NOMO-1 (cell line): Measurements from ENCODE around the gene SFSWAP.
"Not testable (repeated sequence)": the region's sequence is repeated elsewhere in the genome, so short reads cannot be mapped to it uniquely, and the experiment has no call there.

Experiments
- DNase-seq, 2 experiments: peaks; one replicate each; lab custom pipeline; 2025; ENCODE audit not compliant: unreplicated experiment in 2 of 2; lab: John Stamatoyannopoulos, UW

Gene SFSWAP

DNA sequence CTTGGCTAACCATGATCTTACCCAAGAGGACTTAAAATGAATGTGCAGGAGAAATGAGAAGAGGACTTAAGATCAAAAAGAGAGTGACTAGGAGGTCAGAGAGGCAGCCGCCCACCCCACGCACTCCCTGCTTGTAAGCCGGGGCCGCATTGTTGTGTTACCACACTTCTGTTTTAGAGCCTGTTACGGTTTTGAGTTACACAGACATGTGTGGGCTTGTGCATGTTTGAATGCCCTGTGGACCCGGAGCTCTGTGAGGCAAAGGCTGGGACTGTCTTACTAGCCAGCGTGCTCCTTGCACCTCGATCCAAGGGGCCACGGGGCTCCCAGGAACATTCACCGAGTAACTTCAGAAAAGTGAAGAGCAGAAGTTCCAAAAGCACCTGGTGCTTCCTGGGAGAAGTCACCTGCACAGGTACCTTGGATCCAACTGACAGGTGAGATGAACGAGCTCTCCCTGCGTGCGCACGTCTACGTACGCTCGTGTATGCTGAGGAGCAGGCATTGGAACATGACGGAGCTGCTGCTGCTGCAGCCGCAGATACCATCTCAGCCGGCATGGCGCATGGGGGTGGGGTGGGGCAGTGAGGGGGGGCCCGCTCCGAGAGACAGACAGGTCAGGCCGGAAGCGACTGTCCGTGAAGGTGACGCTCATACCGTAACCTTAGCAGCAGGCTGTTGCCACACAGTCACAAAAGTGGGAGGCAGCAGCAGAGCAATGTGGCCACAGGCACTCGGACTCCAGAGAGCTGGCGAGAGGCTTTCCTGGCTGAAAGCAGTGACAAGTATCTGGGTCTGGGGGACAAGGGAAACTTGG, 23.7 kb downstream of the SFSWAP start:
- no peak for DNase-seq

DNA sequence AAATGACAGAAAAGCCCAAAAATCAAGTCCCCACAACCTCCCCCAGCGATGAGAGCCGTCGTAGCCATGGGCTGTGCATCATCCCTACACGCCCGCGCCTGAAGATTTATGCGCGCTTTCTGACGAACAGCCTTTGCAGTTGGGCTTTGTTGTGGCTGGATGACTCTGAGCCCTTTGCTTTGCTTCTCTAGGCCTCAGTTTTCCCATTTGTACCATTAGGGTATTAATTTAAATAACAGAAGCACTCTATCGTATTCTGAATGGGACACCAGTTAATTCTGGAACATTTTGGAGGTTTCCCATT, 24.2 kb downstream of the SFSWAP start:
- no peak for DNase-seq

DNA sequence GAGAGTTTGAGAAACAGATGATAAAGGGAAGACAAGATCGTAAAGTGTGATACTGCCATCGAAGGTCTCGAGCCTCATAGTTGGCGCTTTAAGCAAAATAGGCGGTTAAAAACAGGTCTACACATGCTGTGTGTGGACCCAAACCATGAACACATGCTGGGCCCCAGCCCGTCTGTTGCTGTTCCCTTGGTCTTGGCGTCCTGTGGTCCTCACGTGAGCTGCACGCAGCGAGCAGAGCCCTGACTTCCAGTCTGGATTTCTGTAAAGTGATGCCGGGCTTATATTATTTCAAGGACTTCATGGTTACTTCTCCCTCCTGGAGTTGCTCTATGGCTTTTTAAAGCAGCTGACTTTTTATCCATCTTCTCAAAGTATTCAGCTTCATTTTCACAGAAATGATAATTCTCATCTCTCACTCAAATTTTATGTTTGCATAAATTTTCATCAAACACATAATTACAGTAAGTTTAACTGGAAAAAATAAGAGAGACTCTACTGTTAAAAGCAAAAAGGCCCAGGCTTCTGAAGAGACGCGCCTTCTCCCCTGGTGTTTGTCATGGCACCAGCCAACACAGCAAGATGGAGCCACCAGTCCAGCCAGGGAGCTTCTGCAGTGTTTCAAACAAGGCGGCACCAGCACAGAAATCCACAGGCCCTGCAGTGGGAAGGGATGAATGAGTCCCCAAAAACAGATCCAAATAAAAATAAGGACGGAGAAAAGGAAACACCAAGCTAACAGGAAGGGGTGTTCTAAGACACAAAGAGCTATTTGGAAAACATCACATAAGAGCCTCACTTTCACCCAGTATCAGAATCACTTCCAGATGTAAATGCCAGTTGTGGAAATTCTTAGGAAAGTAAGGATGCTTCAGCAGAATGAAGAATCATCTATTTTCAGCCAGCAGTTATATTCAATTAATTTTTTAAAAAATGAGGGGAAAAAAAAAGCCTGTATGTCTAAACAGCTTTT, 24.9 kb downstream of the SFSWAP start:
- DNase-seq, result no peak

DNA sequence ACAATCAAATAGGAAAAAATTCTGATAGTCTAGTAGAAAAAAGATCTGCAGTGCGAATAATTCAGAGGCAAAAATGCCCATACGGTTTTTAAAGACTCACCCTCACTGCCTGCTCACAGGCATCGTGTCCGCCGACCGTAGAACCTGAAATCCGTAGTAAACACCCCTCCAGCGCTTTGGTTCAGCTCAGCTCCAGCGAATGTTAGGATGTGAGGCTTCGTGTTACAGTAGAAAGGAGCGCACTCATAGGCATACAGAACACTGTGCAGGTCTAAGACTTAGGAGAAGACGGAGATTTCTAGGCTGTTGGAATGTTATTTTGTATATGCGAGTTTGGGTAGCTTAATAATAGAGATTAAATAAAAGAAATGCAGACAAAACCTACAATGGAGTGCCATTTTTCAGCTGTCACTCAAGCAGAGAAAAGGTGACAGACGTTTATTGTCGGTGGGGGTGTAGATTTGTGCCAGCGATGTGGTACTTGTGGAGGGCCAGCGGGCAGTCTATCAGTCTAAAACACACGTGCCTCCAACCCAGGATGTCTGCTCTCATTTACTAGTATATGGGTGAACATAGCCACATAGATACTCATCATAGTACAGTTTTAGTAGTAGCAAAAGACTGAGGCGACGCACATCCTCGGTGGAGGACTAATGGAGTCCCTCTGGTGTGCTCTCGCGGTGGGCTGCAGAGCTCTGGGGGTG, 25.7 kb downstream of the SFSWAP start:
- no peak for DNase-seq

DNA sequence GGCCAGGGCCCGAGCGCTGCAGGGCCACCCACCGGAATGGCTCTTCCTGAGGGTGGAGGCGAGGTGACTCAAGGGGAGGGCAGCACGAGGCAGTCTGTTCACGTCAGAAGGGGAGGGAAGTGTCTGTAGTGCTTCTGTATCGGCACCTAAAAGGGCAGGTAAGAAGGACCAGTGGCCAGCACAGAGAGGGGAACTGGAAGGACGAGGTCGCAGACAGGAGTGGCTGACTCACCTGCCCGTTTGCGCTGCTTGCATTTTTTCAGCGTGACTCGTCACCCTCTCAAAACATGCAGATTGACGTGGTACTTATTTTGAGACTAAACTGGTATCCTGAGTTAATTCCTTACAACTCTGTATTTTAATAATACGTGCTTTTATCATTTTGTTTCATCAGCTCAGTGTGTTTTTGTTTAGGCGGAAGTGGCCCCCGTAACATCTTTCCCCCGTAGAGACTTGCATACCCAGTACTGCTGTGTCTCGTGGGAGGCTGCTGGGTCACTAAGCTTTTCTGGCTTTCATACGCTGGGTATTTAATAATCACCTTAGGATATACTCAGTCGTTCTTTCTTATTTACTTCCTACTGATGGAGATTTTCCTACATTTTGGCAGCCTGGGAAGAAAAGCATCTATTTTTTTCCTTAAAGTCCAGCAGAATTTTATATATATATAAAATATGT, 26.4 kb downstream of the SFSWAP start:
- no peak for DNase-seq

DNA sequence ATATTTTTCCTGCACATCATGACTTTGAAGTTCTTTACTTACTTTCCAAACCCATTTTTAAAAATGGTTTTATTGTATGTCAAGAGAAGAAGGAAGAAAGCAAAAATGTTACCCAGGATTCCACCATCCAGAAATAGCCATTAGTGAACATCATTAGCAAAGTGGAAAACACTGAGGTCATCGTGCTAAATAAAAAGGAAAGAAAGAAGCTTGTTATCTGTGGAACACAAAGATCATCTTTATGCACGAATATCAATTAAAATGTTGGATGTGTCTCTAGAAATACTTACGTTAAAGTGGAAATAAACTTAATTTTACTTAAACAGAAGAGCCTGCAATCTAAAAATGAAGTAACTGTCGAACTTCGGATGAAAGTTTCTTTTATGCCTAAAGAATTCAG, 27.3 kb downstream of the SFSWAP start:
- DNase-seq, result no peak

DNA sequence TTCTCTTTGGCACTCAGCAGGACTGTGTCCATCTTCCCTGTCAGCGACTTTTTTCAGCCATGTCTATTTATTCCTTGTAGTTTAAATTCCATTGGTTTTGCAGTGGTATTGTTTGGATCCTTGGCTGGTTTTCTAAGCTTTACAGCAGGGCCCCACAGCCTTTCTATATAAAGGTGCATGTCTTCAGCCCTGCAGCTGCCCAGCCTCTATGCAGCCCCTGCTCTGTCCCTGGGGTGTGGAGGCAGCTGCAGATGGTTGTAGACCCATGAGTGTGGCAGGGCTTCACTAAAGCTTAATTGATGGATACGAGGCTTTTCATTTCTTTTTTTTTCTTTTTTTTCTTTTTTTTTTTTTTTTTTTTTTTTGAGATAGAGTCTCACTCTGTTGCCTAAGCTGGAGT, 29.7 kb downstream of the SFSWAP start:
- DNase-seq, result no peak

DNA sequence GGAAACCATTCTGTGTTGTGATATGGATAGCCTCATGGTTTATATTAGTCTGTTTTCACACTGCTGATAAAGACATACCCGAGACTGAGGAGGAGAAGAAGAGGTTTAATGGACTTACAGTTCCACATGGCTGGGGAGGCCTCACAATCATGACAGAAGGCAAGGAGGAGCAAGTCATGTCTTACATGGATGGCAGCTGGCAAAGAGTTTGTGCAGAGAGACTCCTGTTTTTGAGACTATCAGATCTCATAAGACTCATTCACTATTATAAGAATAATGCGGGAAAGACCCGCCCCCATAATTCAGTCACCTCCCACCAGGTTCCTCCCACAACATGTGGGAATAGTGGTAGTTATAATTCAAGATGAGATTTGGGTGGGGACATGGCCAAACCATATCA, 31.9 kb downstream of the SFSWAP start:
- DNase-seq, result not testable (repeated sequence)

DNA sequence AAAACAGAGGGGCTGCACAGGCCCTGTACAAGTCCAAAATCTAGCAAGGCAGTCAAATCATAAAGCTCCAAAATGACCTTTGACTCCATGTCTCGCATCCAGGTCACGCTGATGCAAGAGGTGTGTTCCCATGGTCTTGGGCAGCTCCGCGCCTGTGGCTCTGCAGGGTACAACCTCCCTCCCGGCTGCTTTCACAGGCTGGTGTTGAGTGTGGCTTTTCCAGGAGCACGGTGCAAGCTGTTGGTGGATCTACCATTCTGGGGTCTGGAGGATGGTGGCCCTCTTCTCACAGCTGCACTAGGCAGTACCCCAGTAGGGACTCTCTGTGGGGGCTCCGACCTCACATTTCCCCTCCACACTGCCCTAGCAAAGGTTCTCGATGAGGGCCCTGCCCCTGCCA, 32.5 kb downstream of the SFSWAP start:
- DNase-seq, result not testable (repeated sequence)

DNA sequence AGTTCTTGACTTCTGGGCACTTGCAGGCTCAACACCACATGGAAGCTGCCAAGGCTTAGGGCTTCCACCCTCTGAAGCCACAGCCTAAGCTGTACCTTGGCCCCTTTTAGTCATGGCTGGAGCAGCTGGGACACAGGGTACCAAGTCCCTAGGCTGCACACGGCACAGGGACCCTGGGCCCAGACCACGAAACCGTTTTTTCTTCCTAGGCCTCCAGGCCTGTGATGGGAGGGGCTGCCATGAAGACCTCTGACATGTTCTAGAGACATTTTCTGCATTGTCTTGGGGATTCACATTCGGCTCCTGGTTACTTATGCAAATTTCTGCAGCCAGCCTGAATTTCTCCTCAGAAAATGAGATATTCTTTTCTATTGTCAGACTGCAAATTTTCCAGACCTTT, 33.0 kb downstream of the SFSWAP start:
- not testable (repeated sequence) for DNase-seq

DNA sequence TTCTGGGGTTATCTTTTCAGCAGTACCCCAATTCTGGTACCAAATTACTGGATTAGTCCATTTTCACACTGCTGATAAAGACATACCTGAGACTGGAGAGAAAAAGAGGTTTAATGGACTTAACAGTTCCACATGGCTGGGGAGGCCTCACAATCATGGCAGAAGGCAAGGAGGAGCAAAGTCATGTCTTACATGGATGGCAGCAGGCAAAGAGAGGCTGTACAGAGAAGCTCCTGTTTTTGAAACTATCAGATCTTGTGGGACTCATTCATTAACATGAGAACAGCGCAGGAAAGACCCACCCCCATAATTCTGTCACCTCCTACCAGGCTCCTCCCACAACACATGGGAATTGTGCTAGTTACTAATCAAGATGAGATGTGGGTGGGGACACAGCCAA, 33.8 kb downstream of the SFSWAP start:
- not testable (repeated sequence) for DNase-seq

DNA sequence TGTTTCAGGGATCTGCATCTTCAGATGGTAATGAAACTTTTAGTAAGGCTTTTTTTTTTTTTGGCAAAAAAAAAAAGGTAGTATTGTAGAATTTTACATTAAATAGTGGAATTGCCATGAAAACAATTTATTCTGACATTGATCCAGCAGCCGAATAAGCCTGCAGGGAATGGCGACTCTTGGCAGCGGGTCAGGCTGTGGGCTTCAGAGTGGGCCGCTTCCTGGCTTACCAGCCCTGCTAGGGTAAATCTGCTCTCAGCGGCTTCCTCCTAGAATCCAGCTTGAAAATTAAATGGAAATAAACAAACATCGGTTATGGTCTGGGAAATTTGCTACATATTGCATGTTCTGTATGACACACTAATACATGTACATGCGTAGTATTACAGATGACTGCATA, 34.8 kb downstream of the SFSWAP start:
- no peak for DNase-seq

DNA sequence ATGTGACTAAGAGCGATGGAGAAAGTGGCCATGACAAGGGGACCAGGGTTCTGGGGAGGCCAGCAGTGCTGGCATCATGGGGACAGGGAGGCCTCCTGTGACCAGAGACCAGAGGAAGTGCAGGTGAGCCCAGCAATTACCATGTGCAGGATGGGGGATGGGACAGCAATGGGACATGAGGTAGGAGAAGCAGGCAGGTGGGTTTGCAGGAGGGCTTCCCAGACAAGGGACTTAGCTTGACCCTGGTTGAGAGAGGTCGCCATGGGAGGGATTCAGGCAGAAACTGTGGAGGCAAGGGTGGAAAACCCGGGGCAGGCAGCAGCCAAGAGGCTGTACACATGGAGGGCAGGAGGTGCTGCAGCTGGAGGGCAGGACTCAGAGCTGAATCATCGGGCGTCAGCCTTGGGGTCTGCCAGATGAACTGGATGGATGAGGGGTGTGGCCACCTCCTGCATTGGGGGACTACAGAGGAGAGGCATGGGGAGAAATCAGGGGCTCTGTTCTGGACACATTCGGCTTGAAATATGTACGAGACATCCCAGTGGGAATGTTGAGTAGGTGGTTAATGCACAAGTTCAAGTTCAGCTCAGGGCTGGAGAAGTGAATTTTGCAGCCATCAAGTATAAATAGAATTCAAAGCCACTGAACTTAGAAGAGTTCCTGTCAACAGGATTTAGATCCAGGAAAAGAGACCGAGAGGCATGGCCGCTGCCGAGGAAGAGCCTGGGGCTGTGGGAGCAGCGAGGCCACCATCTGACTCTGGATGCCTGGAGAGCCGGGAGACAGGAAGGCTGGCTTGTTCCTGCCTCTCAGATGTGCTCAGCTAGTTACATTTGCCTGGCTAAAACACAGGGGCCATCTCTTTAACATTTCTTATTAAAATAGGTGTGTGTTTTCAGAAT, 36.6 kb downstream of the SFSWAP start:
- no peak for DNase-seq

DNA sequence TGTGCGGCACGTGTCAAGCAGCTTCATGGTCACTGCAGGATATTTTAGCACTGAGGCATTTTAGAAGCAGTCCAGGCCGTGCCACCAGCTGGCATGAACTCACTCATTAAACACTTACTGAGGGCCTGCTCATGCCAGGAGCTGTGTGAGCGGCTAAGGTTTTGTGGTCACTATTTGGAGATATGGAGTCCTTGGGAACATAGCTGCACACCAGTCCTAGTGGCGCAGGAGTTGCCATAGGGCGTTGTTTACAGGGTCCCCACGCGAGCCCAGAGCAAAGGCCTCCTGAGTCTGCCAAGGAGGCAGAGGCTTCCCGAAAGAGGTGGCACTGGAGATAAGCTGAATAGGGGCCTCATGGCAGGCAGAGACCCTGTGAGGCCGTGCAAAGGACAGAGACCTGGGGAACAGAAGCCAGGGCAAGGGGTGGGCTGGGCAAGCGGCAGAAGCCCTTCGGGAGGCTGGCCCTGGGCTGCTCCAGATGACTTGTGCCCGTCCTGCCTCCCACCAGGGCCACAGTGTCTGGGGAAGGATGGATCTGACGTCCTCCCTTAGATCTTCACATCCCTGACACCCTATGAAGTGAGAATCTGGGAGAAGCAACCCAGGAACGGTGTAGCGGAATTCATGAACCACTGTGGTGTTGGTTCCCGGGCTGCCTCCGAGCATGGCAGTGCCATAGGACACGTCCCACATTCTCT, 38.9 kb downstream of the SFSWAP start:
- DNase-seq, result no peak

DNA sequence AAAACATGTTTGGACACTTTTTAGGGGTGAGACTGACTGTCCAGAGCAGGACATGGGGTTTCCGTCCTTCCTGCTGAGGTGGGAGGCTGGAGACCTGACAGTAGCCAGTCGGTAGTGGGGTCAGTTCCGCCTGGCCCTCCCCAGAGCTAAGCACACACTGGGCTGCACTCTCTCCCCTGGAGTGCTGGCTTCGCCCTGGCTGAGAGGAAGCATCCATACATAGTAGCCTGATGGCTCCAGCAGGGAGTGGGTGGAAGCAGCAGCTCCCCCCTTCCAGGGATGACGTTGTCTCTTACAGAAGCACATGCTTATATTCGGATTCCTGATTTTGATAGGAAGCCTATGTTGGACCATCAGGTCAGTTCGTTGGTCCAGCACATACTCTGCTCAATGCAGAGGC, 40.4 kb downstream of the SFSWAP start:
- DNase-seq, result no peak

DNA sequence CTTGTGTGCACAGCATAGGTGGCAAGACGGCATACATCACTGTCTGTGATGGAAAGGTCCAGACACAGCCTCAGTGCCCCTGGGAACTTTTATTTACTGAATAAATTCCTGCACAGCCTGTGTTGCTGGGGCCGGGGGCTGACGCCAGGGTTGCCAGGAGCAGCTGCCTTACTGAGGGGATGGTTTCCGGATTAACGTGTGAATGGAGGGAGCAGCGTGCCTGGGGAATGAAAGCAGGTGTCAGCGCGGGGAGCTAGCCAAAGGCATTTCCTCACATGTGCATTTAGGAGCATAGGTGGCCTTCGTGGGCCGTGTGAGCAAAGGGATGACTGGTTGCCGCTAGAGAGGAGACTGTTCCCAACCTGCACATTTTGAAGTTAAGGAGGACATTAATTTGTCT, 41.6 kb downstream of the SFSWAP start:
- no peak for DNase-seq

DNA sequence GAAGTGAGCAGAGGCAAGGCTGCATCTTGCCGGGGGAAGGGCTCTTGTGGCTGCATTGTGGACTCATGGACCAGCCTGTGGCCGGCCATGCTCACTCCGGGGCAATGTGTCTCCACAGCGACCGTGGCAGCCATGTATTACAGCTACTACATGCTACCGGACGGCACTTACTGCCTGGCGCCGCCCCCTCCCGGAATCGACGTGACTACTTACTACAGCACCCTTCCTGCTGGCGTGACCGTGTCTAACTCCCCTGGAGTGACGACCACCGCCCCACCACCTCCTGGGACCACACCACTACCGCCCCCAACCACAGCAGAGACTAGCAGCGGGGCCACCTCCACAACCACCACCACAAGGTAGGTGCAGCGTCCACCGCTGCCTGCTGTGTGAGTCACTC, 42.1 kb downstream of the SFSWAP start:
- DNase-seq, result no peak

DNA sequence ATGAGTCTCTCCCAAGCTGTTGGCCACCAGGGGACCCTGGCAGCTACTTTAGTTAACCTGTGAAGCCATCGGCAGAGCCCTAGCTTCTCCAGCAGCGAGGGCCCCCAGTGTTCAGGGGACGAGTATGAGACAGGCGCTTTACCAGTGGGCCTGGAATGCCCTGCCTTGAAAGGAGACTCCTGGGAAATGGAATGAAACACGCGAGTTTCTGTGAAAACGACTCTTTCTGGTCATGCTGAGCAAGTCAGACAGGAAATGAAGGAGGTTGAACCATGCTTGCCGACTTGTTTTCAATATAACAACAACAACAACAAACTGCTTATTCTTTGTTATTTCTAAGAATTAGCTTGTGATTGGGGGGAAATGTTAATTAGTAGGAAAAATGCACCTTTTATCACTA, 42.9 kb downstream of the SFSWAP start:
- DNase-seq, result no peak

DNA sequence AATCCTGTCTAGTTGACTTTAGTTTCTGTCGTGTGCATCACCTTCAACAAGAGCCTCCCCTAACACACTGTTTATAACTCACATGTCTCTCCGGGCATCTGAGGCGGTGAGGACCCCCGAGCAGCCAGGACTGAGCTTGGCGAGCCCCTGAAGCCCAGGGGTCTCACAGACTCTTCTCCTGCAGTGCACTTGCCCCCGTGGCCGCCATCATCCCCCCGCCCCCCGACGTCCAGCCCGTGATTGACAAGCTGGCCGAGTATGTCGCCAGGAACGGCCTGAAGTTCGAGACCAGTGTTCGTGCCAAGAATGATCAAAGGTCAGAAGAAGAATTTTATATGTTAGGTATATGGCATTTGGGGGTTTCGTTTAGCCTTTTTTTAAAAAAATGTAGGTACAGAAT, 43.3 kb downstream of the SFSWAP start:
- no peak for DNase-seq
